ENCODE measurements around the gene NCR2. TPM values are rescaled to one million over a fixed set of nuclear protein-coding genes. Genes with fewer than 3 reads are reported as not detected.

Gene NCR2
- total and polyA plus RNA-seq, 2 of the 13 experiments (the other 11 are each of a cell fraction or from before 2014, with no cell fraction given), result not detected

- H3K9me3 ChIP-seq (ENCODE audit: low read length), result no peaks in the 10 kb centered on the region
- no peak overlapping the region for H2AFZ ChIP-seq (ENCODE audit: low read length)
- in situ Hi-C loops (cut with HindIII; ENCODE audit: extremely low pct_ligation_motif_present, low pct_unique_long_range_greater_than_20kb) (no loop called here), intact Hi-C loops (cut with micrococcal nuclease; ENCODE audit: unreplicated experiment) (no loop called here)
- no peaks in the 10 kb centered on the region for H3K36me3 ChIP-seq (replicated peaks in 1 of 2; ENCODE audit: control insufficient read depth in 1 of 2, insufficient read depth in 2 of 2, low read length in 2 of 2)
- ChIA-PET POLR2A (no interaction called here), CTCF (ENCODE audit: low intra/inter-chr PET ratio, low total read pairs) (no interaction called here)
- ATAC-seq (no peak), FAIRE-seq (no peak), DNase-seq (ENCODE audit: low spot score) (no peak)
- TF ChIP-seq, protein P1, sequence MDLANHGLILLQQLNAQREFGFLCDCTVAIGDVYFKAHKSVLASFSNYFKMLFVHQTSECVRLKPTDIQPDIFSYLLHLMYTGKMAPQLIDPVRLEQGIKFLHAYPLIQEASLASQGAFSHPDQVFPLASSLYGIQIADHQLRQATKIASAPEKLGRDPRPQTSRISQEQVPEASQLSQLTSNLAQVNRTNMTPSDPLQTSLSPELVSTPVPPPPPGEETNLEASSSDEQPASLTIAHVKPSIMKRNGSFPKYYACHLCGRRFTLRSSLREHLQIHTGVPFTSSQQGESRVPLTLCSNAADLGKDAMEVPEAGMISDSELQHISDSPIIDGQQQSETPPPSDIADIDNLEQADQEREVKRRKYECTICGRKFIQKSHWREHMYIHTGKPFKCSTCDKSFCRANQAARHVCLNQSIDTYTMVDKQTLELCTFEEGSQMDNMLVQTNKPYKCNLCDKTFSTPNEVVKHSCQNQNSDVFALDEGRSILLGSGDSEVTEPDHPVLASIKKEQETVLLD (CRISPR knock-in tag; IDR thresholded peaks at IDR 0.05; ENCODE audit: low read depth), result no peak
- TF ChIP-seq HOXA5 (CRISPR knock-in tag; IDR thresholded peaks at IDR 0.05) (no peak), RFXANK (CRISPR knock-in tag; IDR thresholded peaks at IDR 0.05) (no peak), TERF1 (CRISPR knock-in tag; IDR thresholded peaks at IDR 0.05) (no peak), GATAD1 (CRISPR knock-in tag; IDR thresholded peaks at IDR 0.05) (no peak), ZNF775 (CRISPR knock-in tag; IDR thresholded peaks at IDR 0.05; ENCODE audit: borderline replicate concordance) (no peak), FOXM1 (CRISPR knock-in tag; IDR thresholded peaks at IDR 0.05) (no peak), HCFC1 (IDR thresholded peaks at IDR 0.05; ENCODE audit: low read depth, low read length) (no peak), TFDP1 (CRISPR knock-in tag; IDR thresholded peaks at IDR 0.05; ENCODE audit: borderline replicate concordance) (no peak), WIZ (CRISPR knock-in tag; IDR thresholded peaks at IDR 0.05) (no peak)
- TF ChIP-seq, protein P2, sequence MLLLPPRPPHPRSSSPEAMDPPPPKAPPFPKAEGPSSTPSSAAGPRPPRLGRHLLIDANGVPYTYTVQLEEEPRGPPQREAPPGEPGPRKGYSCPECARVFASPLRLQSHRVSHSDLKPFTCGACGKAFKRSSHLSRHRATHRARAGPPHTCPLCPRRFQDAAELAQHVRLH (CRISPR knock-in tag; IDR thresholded peaks at IDR 0.05; ENCODE audit: borderline replicate concordance, low read depth), result no peak
- H3K4me1 ChIP-seq (ENCODE audit: insufficient read depth, low read length), result no peaks in the 10 kb centered on the region
- H3K4me3 ChIP-seq (replicated peaks in 1 of 3; ENCODE audit: insufficient read depth in 1 of 3, low read depth in 2 of 3, low read length in 3 of 3), result no peak overlapping the region
- 11% methylated on average over 2 of the region's 2 CpGs for WGBS (ENCODE audit: low lambda C conversion rate)
- no peak overlapping the region for H3K4me2 ChIP-seq (ENCODE audit: low read depth, low read length)
- H3K9ac ChIP-seq (ENCODE audit: insufficient read depth, low read depth, low read length), result no peak overlapping the region
- H3K27me3 ChIP-seq (ENCODE audit: control insufficient read depth in 1 of 2, insufficient read depth in 2 of 2, low read length in 2 of 2), result peaks cover 4 to 20% of the 10 kb centered on the region in 2 experiments; a peak in 3 of 5 replicates
- H3K79me2 ChIP-seq (ENCODE audit: insufficient read depth, low read length), result no peaks in the 10 kb centered on the region
- H4K20me1 ChIP-seq (ENCODE audit: insufficient read depth, low read length), result no peaks in the 10 kb centered on the region
- no TSS peak for BruUV-seq (replicated peaks)
- H3K27ac ChIP-seq (ENCODE audit: extremely low read length, insufficient read depth, low read length), result no peak overlapping the region
These were observed 51.2 kb downstream of the NCR2 start for GRCh38 chr6:41386594-41386993.

All from HepG2 (cell line).